ENCODE results near the gene PAPSS2.

- no peak for TF ChIP-seq POLR2A (IDR thresholded peaks at IDR 0.05)
- TF ChIP-seq CTCF (IDR thresholded peaks at IDR 0.05), result no peak
Measured at GRCh38 chr10:87659571-87660483, at the start of gene PAPSS2.

Data from lower leg skin (tissue), 3 donors.